ENCODE results near the gene CMTM3. TPM values are rescaled to one million over a fixed set of nuclear protein-coding genes. Genes with fewer than 3 reads are reported as not detected.
A peak's percentile ranks its signal among the peaks of the same experiment; 100 is the strongest.
"Not testable (repeated sequence)": the region's sequence is repeated elsewhere in the genome, so short reads cannot be mapped to it uniquely, and the experiment has no call there.

The CMTM3 gene
- total and polyA plus RNA-seq, 8 donors, result 0.79 to 20.8 (median 4.0) TPM

DNA sequence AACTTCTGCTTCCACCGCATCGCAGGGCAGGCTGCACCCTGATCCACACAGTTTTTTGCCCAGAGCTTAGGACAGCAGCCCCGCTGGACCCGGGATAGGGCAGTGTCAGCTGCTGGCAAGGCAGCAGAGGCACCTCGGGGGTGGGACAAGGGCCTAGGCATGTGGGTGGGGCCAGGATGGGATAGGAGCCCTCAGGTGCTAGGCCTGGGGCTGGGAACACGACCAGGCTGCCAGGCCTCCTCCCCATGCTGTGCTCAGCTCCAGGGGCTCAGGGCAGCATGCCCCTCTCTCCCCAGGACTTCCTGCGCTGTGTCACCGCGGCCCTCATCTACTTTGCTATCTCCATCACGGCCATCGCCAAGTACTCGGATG, 4.6 kb downstream of the CMTM3 start:
- no peaks in the 10 kb centered on the region for H3K9me3 ChIP-seq
- TF ChIP-seq, protein P1, sequence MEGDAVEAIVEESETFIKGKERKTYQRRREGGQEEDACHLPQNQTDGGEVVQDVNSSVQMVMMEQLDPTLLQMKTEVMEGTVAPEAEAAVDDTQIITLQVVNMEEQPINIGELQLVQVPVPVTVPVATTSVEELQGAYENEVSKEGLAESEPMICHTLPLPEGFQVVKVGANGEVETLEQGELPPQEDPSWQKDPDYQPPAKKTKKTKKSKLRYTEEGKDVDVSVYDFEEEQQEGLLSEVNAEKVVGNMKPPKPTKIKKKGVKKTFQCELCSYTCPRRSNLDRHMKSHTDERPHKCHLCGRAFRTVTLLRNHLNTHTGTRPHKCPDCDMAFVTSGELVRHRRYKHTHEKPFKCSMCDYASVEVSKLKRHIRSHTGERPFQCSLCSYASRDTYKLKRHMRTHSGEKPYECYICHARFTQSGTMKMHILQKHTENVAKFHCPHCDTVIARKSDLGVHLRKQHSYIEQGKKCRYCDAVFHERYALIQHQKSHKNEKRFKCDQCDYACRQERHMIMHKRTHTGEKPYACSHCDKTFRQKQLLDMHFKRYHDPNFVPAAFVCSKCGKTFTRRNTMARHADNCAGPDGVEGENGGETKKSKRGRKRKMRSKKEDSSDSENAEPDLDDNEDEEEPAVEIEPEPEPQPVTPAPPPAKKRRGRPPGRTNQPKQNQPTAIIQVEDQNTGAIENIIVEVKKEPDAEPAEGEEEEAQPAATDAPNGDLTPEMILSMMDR (IDR thresholded peaks at IDR 0.05), result no peak
- WGBS, 2 donors, result 72 to 77% methylated on average over 12 of the region's 12 CpGs
- no peak overlapping the region for H3K4me3 ChIP-seq
- peak in 1 of 6 donors; percentile 64 for DNase-seq
- H3K4me1 ChIP-seq, result no peaks in the 10 kb centered on the region
- intact Hi-C loops (cut with DNase I), result loop anchor here in 1 of 3 donors (5.0 kb wide), 1 partner anchor 207 kb away; no protein-coding TSS in a partner anchor
- ATAC-seq, result no peak
- no peaks in the 10 kb centered on the region for H3K27me3 ChIP-seq
- no peak for FAIRE-seq
- no peaks in the 10 kb centered on the region for H3K36me3 ChIP-seq
- H3K27ac ChIP-seq, result no peak overlapping the region

DNA sequence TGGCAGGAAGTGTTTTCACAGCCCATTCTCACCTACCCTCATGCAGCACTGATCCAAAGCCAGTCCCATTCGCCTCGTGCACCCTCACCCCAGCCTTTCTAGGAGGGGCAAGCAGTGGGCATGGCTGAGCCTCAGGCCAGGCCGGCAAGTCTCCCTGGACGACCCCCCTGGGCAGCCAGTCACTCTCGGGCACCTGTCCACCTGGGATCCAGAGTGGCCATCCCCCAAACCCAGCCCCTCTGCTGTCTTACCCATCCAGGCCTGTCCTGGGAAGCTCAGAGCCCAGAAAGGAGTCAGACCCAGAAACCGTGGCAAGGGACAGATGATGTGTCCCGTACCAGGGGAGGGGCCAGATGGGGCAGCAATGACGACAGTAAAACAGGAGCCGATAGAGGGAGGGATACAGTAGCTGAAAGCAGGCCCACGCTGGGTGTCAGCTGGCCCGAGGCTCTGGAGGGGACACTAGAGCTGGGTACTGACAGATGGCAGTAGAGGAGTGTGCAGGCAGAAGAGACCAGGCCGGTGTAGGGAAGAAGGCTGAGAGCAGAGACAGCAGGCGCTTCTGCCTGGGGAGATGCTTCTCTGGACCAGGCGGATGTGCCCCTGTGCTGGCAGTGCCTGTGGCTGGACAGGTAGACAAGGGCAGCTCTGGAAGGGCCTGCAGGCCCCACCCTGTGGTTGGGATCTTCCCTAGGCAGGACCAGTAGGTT, 5.8 kb downstream of the CMTM3 start:
- Histone ChIP-seq H3K27ac (no peak overlapping the region), H3K27me3 (no peaks in the 10 kb centered on the region), H3K36me3 (no peaks in the 10 kb centered on the region), H3K9me3 (no peaks in the 10 kb centered on the region), H3K4me3 (no peak overlapping the region), H3K4me1 (no peaks in the 10 kb centered on the region)
- ATAC-seq (no peak), FAIRE-seq (no peak), DNase-seq (peak in 1 of 6 donors; percentile 70)
- intact Hi-C loops (cut with DNase I), result no loop called here
- TF ChIP-seq, protein P1 (IDR thresholded peaks at IDR 0.05), result no peak
- 86 to 88% methylated on average over 14 of the region's 14 CpGs for WGBS, 2 donors

DNA sequence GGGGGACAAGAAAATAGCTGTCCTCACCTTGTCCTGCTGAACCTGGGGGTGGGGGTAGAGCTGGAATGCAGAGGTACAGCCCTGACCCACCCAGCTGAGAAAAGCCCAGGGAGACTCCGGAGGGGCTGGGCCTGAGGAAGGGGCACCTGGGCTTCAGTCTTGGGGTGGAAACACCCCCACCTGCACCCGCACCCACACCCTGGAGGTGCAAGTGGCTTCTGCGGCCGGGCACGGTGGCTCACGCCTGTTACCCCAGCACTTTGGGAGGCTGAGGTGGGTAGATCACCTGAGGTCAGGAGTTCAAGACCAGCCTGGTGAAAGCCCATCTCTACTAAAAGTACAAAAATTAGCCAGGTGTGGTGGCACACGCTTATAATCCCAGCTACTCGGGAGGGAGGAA, 7.4 kb downstream of the CMTM3 start:
- H3K9me3 ChIP-seq; ATAC-seq; H3K36me3 ChIP-seq; H3K27ac ChIP-seq; H3K27me3 ChIP-seq; H3K4me3 ChIP-seq; H3K4me1 ChIP-seq; intact Hi-C loops (cut with DNase I); FAIRE-seq: not testable (repeated sequence)
- peak in 2 of 6 donors; percentile 30 to 60 for DNase-seq
- 73 to 84% methylated on average over 8 of the region's 8 CpGs for WGBS, 2 donors

DNA sequence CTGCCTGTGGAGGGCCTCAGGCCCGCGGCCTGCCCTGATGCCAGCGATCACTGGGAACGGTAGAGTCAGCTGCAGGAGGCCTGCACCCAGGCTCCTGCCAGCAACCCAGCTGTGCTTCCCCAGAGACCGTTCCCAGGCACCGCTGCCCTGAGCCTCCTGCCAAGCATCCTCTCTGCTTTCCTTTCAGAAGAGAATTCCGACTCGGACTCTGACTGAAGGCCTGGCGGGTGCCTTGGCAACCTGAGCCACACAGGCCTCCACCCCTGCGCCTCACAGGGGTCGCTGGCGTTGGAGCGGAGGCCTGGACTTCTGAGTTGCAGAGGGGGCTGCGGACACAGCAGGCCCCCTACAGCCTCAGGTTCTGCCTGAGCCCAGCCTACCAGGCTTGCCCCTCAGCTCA, 7.9 kb downstream of the CMTM3 start:
- DNase-seq (peak; percentile 77 to 94 (median 90)), FAIRE-seq (no peak), ATAC-seq (peak; percentile 87 to 93 (median 90))
- Histone ChIP-seq H3K4me1 (no peaks in the 10 kb centered on the region), H3K4me3 (no peak overlapping the region), H3K36me3 (no peaks in the 10 kb centered on the region), H3K27ac (no peak overlapping the region), H3K27me3 (no peaks in the 10 kb centered on the region), H3K9me3 (no peaks in the 10 kb centered on the region)
- intact Hi-C loops (cut with DNase I), result no loop called here
- TF ChIP-seq, protein P1 (IDR thresholded peaks at IDR 0.05), result no peak
- 44 to 45% methylated on average over 14 of the region's 14 CpGs for WGBS, 2 donors

DNA sequence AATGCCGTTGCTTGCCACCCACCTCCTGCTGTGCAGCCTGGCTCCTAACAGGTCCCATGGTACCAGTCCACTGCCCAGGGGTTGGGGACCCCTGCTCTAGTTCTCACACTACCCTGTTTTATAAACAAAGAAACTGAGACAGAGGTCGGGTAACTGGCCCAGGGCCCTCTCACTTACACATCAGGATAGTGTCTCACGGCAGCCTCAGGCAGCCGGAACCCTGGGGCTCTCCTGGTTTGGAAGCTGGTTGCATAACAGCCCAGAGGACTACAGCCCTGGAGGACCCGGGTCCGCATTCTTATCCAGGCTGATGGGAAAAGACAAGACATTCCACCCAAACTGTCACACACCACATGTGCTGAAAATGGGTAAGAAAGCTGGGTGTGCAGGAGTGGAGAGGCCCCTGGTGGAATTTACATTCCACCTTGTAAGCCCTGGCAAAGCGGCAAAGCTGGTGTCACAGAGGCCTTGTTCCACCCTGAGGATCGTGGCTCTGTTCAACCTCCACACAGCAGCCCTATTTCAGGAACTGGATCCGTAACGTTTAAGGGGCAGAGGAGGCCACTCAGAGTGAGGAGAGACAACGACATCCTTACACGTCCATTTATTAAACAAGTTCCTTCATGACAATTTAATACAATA, 9.8 kb downstream of the CMTM3 start:
- no peak for DNase-seq
- no peak for FAIRE-seq
- no peak for ATAC-seq
- TF ChIP-seq, protein P1 (IDR thresholded peaks at IDR 0.05), result no peak
- H3K4me3 ChIP-seq, result no peak overlapping the region
- no peaks in the 10 kb centered on the region for H3K36me3 ChIP-seq
- WGBS, 2 donors, result 89 to 91% methylated on average over 12 of the region's 12 CpGs
- peaks cover 0 to 6% (median 0%) of the 10 kb centered on the region in 3 donors for H3K4me1 ChIP-seq
- intact Hi-C loops (cut with DNase I), result no loop called here
- no peaks in the 10 kb centered on the region for H3K27me3 ChIP-seq
- no peak overlapping the region for H3K27ac ChIP-seq
- no peaks in the 10 kb centered on the region for H3K9me3 ChIP-seq
